CD4-positive, alpha-beta T cell treated with Interleukin-15 for 4 hours (primary cell): ENCODE results near the gene AIFM1.

Experiments used
- DNase-seq: peaks from one replicate; pipeline ENCODE4 v3.0.0-alpha.2; 2020; ENCODE audit warnings: low spot score

The AIFM1 gene

GRCh38 chrX:130170752-130171445 is 5.3 kb upstream of the AIFM1 start:
- DNase-seq = peak; percentile 60

- no peak for DNase-seq
Observed at GRCh38 chrX:130167040-130167439, 1.4 kb upstream of the AIFM1 start.

GRCh38 chrX:130166503-130166777 is 799 bp upstream of the AIFM1 start:
- no peak for DNase-seq

- peak; percentile 16 for DNase-seq
Observed at GRCh38 chrX:130165181-130165702, 399 bp downstream of the AIFM1 start.

GRCh38 chrX:130163398-130163797 is 2.2 kb downstream of the AIFM1 start:
- no peak for DNase-seq

GRCh38 chrX:130162094-130162735 is 3.4 kb downstream of the AIFM1 start:
- DNase-seq = no peak

GRCh38 chrX:130159776-130160175 is 5.9 kb downstream of the AIFM1 start:
- DNase-seq = no peak

GRCh38 chrX:130158311-130158710 is 7.3 kb downstream of the AIFM1 start:
- DNase-seq = no peak

GRCh38 chrX:130155564-130155963 is 10.1 kb downstream of the AIFM1 start:
- DNase-seq = no peak

GRCh38 chrX:130147631-130148030 is 18.0 kb downstream of the AIFM1 start:
- DNase-seq = no peak

GRCh38 chrX:130145123-130145522 is 20.5 kb downstream of the AIFM1 start:
- no peak for DNase-seq

GRCh38 chrX:130144509-130144908 is 21.1 kb downstream of the AIFM1 start:
- no peak for DNase-seq

GRCh38 chrX:130139474-130140201 is 26.0 kb downstream of the AIFM1 start:
- no peak for DNase-seq

- no peak for DNase-seq
Observed at GRCh38 chrX:130136961-130137360, 28.7 kb downstream of the AIFM1 start.

- no peak for DNase-seq
Observed at GRCh38 chrX:130136496-130136895, 29.1 kb downstream of the AIFM1 start.

- DNase-seq = no peak
Observed at GRCh38 chrX:130130990-130131389, 34.7 kb downstream of the AIFM1 start.

GRCh38 chrX:130125091-130125874 is 40.4 kb downstream of the AIFM1 start:
- no peak for DNase-seq

- DNase-seq = no peak
Observed at GRCh38 chrX:130124577-130124976, 41.1 kb downstream of the AIFM1 start.

GRCh38 chrX:130121505-130121800 is 44.2 kb downstream of the AIFM1 start:
- DNase-seq = no peak

GRCh38 chrX:130120746-130121504 is 44.7 kb downstream of the AIFM1 start:
- peak; percentile 67 for DNase-seq

- DNase-seq = no peak
Observed at GRCh38 chrX:130120321-130120731, 45.3 kb downstream of the AIFM1 start.
